ENCODE results near the gene SCYL3. TPM values are rescaled to one million over a fixed set of nuclear protein-coding genes. Genes with fewer than 3 reads are reported as not detected.
A peak's percentile ranks its signal among the peaks of the same experiment; 100 is the strongest.

SCYL3 gene
- total RNA-seq, 5 donors from 2014 or later (not counting 1 experiment from before 2014, with no cell fraction given), result 10.5 to 20.8 (median 18.2) TPM

GRCh38 chr1:169902751-169903150 is 9.1 kb upstream of the SCYL3 start:
- H3K4me3 Mint-ChIP-seq, result peak overlapping the region; percentile 2 to 57 (median 25)
- peak overlapping the region; percentile 56 to 83 for H3K27ac Mint-ChIP-seq
- peaks cover 3 to 4% of the 10 kb centered on the region in 2 experiments for H3K4me1 ChIP-seq (ENCODE audit: control insufficient read depth in 1 of 2, extremely low read depth in 1 of 2, insufficient read depth in 2 of 2, low read length in 2 of 2)
- peaks cover 0 to 2% (median 0%) of the 10 kb centered on the region in 3 donors for H3K9me3 Mint-ChIP-seq
- peak in 1 of 35 experiments; percentile 15 for DNase-seq
- WGBS (ENCODE audit: insufficient coverage), result 64% methylated on average over 1 of the region's 5 CpGs
- peaks cover 18 to 20% (median 20%) of the 10 kb centered on the region in 3 donors for H3K4me1 Mint-ChIP-seq
- ChIA-PET CTCF (interaction anchor here in 1 of 2 donors (0.8 to 1.3 kb wide), 2 partner anchors 26 to 30 kb away, joined by 3 read pairs; no protein-coding TSS in a partner anchor), POLR2A (interaction anchor here (0.5 to 1.4 kb wide), 3 partner anchors 8 to 10 kb away, joined by 3 to 8 read pairs (median 3); no protein-coding TSS in a partner anchor)
- H3K4me3 ChIP-seq (ENCODE audit: control insufficient read depth in 1 of 2, extremely low read depth in 1 of 2, low read length in 1 of 2), result no peak overlapping the region
- no peak overlapping the region for H3K27ac ChIP-seq (ENCODE audit: low read length)
- H3K36me3 Mint-ChIP-seq, result no peaks in the 10 kb centered on the region
- peak in 3 of 4 experiments; percentile 55 to 61 (median 61) for ATAC-seq (replicated peaks in 1 of 4)
- H3K9me3 ChIP-seq, result no peaks in the 10 kb centered on the region
- peaks cover 3 to 5% of the 10 kb centered on the region in 2 donors for H3K27me3 Mint-ChIP-seq
- no peaks in the 10 kb centered on the region for H3K27me3 ChIP-seq (replicated peaks in 1 of 2; ENCODE audit: control insufficient read depth in 2 of 2, extremely low read depth in 1 of 2, insufficient read depth in 2 of 2, low read length in 1 of 2)
- H3K36me3 ChIP-seq (ENCODE audit: control insufficient read depth in 2 of 2, extremely low read depth in 1 of 2, insufficient read depth in 1 of 2, low read length in 1 of 2), result no peaks in the 10 kb centered on the region

DNA sequence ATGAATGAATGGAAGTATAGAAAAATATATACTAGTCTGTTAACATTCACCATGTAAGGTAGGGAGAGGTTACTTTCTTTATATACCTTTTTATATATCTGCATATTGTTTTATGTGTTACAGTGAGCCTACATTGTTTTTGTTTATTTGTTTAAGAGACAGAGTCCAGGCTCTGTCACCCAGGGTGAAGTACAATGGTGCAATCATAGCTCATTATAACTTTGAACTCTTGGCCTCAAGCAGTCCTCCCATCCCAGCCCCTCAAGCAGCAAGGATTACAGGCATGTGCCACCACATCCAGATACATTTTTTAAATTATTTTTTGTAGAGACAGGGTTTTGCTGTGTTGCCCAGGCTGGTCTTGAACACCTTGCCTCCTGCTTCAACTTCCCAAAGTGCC is 7.4 kb upstream of the SCYL3 start:
- H3K9me3 ChIP-seq, result no peaks in the 10 kb centered on the region
- H3K4me3 ChIP-seq (ENCODE audit: control insufficient read depth in 1 of 2, extremely low read depth in 1 of 2, low read length in 1 of 2), result no peak overlapping the region
- H3K9me3 Mint-ChIP-seq, result peaks cover 0 to 2% (median 0%) of the 10 kb centered on the region in 3 donors
- H3K27me3 Mint-ChIP-seq, result peaks cover 3 to 10% of the 10 kb centered on the region in 2 donors
- H3K36me3 Mint-ChIP-seq, result no peaks in the 10 kb centered on the region
- no peak overlapping the region for H3K4me3 Mint-ChIP-seq
- POLR2A ChIA-PET, result no interaction called here
- H3K36me3 ChIP-seq (ENCODE audit: control insufficient read depth in 2 of 2, extremely low read depth in 1 of 2, insufficient read depth in 1 of 2, low read length in 1 of 2), result no peaks in the 10 kb centered on the region
- no peak overlapping the region for H3K27ac Mint-ChIP-seq
- peaks cover 3 to 4% of the 10 kb centered on the region in 2 experiments for H3K4me1 ChIP-seq (ENCODE audit: control insufficient read depth in 1 of 2, extremely low read depth in 1 of 2, insufficient read depth in 2 of 2, low read length in 2 of 2)
- no peak overlapping the region for H3K27ac ChIP-seq (ENCODE audit: low read length)
- CTCF ChIA-PET, result no interaction called here
- ATAC-seq (replicated peaks in 1 of 4), result no peak
- peaks cover 18 to 20% (median 19%) of the 10 kb centered on the region in 3 donors for H3K4me1 Mint-ChIP-seq
- DNase-seq, result no peak
- H3K27me3 ChIP-seq (replicated peaks in 1 of 2; ENCODE audit: control insufficient read depth in 2 of 2, extremely low read depth in 1 of 2, insufficient read depth in 2 of 2, low read length in 1 of 2), result no peaks in the 10 kb centered on the region

DNA sequence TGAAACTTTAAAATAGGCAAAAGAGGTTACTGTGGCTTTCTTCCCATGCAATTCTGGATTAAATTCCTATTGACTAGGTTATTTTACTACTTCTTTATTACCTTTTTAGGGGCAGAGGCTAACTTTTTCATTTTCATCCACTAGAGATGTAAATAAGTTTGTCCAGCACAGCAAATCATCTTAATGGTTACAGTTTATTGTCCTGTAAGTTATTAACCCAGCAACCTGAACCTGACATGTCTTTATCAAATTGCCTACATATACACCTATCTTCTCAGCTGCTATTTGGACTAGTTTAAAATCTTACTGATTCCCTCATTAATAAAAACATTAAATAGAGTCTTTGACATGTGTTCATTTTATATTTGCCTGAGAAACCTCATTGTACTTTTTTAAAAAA is 6.9 kb upstream of the SCYL3 start:
- H3K27me3 ChIP-seq (replicated peaks in 1 of 2; ENCODE audit: control insufficient read depth in 2 of 2, extremely low read depth in 1 of 2, insufficient read depth in 2 of 2, low read length in 1 of 2), result no peaks in the 10 kb centered on the region
- no peaks in the 10 kb centered on the region for H3K9me3 ChIP-seq
- no peak overlapping the region for H3K4me3 Mint-ChIP-seq
- peaks cover 18 to 20% (median 19%) of the 10 kb centered on the region in 3 donors for H3K4me1 Mint-ChIP-seq
- peaks cover 0 to 2% (median 0%) of the 10 kb centered on the region in 3 donors for H3K9me3 Mint-ChIP-seq
- H3K27ac ChIP-seq (ENCODE audit: low read length), result no peak overlapping the region
- DNase-seq (no peak), ATAC-seq (replicated peaks in 1 of 4) (no peak)
- peaks cover 3 to 4% of the 10 kb centered on the region in 2 experiments for H3K4me1 ChIP-seq (ENCODE audit: control insufficient read depth in 1 of 2, extremely low read depth in 1 of 2, insufficient read depth in 2 of 2, low read length in 2 of 2)
- no peak overlapping the region for H3K27ac Mint-ChIP-seq
- H3K36me3 Mint-ChIP-seq, result no peaks in the 10 kb centered on the region
- ChIA-PET POLR2A (no interaction called here), CTCF (no interaction called here)
- no peak overlapping the region for H3K4me3 ChIP-seq (ENCODE audit: control insufficient read depth in 1 of 2, extremely low read depth in 1 of 2, low read length in 1 of 2)
- H3K36me3 ChIP-seq (ENCODE audit: control insufficient read depth in 2 of 2, extremely low read depth in 1 of 2, insufficient read depth in 1 of 2, low read length in 1 of 2), result no peaks in the 10 kb centered on the region
- peaks cover 3 to 10% of the 10 kb centered on the region in 2 donors for H3K27me3 Mint-ChIP-seq

DNA sequence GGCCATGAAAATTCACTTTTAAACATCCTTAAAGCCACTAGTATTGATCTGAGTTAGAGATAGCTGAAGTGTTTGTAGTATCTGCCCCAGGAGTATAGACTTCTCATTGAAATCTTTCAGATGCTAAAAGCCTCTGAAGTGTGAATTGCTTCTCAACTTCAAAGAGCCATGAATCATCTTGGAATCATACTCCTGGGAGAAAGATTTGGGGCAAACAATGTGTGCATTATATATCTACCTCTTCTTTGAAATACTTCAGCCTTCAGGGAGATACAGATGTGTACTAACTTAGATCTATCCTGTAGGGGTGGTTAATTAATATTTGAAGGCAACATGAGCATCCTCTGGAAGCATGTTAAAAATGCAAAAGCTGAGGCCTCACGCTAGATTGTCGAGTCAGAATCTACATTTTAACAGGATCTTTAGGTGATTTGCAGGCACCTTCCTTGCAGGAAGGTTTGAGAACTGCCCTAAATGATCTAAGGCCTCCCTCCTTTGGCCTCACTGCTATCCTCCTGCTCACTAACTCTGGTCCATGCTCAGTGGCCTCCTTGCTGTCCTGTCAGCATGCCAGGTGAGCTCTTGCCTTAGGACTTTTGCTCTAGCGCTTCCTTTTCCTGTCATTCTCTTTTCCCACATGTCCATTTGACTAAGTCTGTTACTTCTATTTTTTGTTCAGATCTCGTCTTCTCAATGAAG is 6.0 kb upstream of the SCYL3 start:
- Histone ChIP-seq H3K4me3 (ENCODE audit: control insufficient read depth in 1 of 2, extremely low read depth in 1 of 2, low read length in 1 of 2) (no peak overlapping the region), H3K4me1 (ENCODE audit: control insufficient read depth in 1 of 2, extremely low read depth in 1 of 2, insufficient read depth in 2 of 2, low read length in 2 of 2) (peaks cover 3 to 4% of the 10 kb centered on the region in 2 experiments), H3K27ac (ENCODE audit: low read length) (no peak overlapping the region), H3K9me3 (no peaks in the 10 kb centered on the region), H3K27me3 (replicated peaks in 1 of 2; ENCODE audit: control insufficient read depth in 2 of 2, extremely low read depth in 1 of 2, insufficient read depth in 2 of 2, low read length in 1 of 2) (no peaks in the 10 kb centered on the region), H3K36me3 (ENCODE audit: control insufficient read depth in 2 of 2, extremely low read depth in 1 of 2, insufficient read depth in 1 of 2, low read length in 1 of 2) (no peaks in the 10 kb centered on the region)
- no peak for DNase-seq
- WGBS (ENCODE audit: insufficient coverage), result 72% methylated on average over 4 of the region's 4 CpGs
- ChIA-PET POLR2A (no interaction called here), CTCF (no interaction called here)
- no peak overlapping the region for H3K4me3 Mint-ChIP-seq
- H3K9me3 Mint-ChIP-seq, result no peaks in the 10 kb centered on the region
- no peak overlapping the region for H3K27ac Mint-ChIP-seq
- no peak for ATAC-seq (replicated peaks in 1 of 4)
- H3K36me3 Mint-ChIP-seq, result no peaks in the 10 kb centered on the region
- H3K4me1 Mint-ChIP-seq, result peaks cover 20 to 22% (median 21%) of the 10 kb centered on the region in 3 donors
- H3K27me3 Mint-ChIP-seq, result peaks cover 3 to 10% of the 10 kb centered on the region in 2 donors

DNA sequence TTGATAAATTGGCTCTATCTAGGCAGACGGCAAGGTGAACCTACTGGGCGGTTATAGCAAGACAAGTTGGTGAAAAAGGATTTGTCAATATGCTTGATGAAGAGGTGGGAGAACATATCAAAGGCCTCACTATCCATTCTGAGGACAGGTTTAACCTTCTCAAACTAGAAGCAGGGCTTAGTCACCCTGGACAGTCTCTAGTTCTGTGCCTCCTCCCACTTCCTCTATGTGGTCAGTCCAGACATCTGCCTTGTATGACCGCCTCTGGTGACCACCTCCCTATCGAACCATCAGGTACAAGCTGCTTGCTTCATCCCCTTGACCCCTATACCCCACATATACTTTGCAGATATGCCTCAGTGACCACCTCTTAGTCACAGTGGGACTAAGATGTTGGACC is 2.3 kb upstream of the SCYL3 start:
- peak in 1 of 35 experiments; percentile 9 for DNase-seq
- ATAC-seq (replicated peaks in 1 of 4), result no peak
- Histone ChIP-seq H3K27me3 (replicated peaks in 1 of 2; ENCODE audit: control insufficient read depth in 2 of 2, extremely low read depth in 1 of 2, insufficient read depth in 2 of 2, low read length in 1 of 2) (no peaks in the 10 kb centered on the region), H3K4me3 (ENCODE audit: control insufficient read depth in 1 of 2, extremely low read depth in 1 of 2, low read length in 1 of 2) (no peak overlapping the region), H3K36me3 (ENCODE audit: control insufficient read depth in 2 of 2, extremely low read depth in 1 of 2, insufficient read depth in 1 of 2, low read length in 1 of 2) (no peaks in the 10 kb centered on the region), H3K9me3 (no peaks in the 10 kb centered on the region), H3K4me1 (ENCODE audit: control insufficient read depth in 1 of 2, extremely low read depth in 1 of 2, insufficient read depth in 2 of 2, low read length in 2 of 2) (peaks cover 19 to 20% of the 10 kb centered on the region in 2 experiments), H3K27ac (ENCODE audit: low read length) (no peak overlapping the region)
- H3K4me1 Mint-ChIP-seq, result peaks cover 26 to 28% (median 27%) of the 10 kb centered on the region in 3 donors
- H3K4me3 Mint-ChIP-seq, result no peak overlapping the region
- no peaks in the 10 kb centered on the region for H3K9me3 Mint-ChIP-seq
- CTCF ChIA-PET, result interaction anchor here in 1 of 2 donors (0.5 kb wide), 1 partner anchor 101 kb away, joined by 4 read pairs; no protein-coding TSS in a partner anchor
- no peak overlapping the region for H3K27ac Mint-ChIP-seq
- POLR2A ChIA-PET, result no interaction called here
- H3K27me3 Mint-ChIP-seq, result peaks cover 0 to 10% of the 10 kb centered on the region in 2 donors
- no peaks in the 10 kb centered on the region for H3K36me3 Mint-ChIP-seq
- 100% methylated on average over 1 of the region's 4 CpGs for WGBS (ENCODE audit: insufficient coverage)

DNA sequence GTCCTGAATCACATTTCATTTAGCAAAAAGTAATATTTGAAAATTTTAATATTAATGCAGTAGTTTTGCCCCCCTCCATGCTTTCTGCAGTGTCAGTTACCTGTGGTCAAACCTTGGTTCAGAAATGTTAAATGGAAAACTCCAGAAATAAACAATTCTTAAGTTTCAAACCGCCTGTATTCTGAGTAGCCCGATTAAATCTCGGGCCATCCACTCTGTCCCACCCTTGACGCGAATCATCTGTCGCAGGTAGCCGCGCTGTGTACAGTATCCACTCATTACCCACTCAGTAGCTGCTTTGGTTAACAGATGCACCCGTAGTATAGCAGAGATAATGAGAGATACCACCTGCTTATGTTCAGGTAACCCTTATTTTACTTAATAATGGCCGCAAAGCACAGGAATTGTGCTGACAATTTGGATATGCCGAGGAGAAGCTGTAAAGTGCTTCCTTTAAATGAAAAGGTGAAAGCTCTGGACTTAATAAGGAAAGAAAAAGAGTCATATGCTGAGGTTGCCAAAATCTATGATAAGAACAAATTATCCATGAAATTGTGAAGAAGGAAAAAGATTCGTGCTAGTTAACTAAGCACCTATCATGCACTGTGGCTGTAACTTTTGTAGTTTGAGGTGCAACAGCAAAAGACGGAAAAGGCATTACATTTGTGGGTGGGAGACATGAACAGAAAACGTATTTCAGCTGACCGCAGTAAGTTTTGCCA is 889 bp upstream of the SCYL3 start:
- DNase-seq (peak in 2 of 35 experiments; percentile 8 to 9), ATAC-seq (replicated peaks in 1 of 4) (no peak)
- H3K27ac ChIP-seq (ENCODE audit: low read length), result peak overlapping the region; percentile 98
- peak overlapping the region; percentile 87 to 90 (median 89) for H3K4me3 Mint-ChIP-seq
- ChIA-PET CTCF (interaction anchor here in 1 of 2 donors (1.0 to 1.7 kb wide), 3 partner anchors 180 to 1419 kb away, joined by 3 to 13 read pairs (median 4); partner anchors contain the start of genes FMO4 and KIFAP3), POLR2A (interaction anchor here (0.6 to 2.8 kb wide), 5 partner anchors 8 to 527 kb away, joined by 3 to 11 read pairs (median 4); partner anchors contain the start of genes BLZF1 (in 1 of the 2), KIFAP3 (in 1 of the 2) and NME7 (in 1 of the 2))
- peaks cover 23 to 27% of the 10 kb centered on the region in 2 experiments for H3K4me1 ChIP-seq (ENCODE audit: control insufficient read depth in 1 of 2, extremely low read depth in 1 of 2, insufficient read depth in 2 of 2, low read length in 2 of 2)
- WGBS (ENCODE audit: insufficient coverage), result 44% methylated on average over 12 of the region's 15 CpGs
- peak overlapping the region; percentile 61 to 95 for H3K4me3 ChIP-seq (ENCODE audit: control insufficient read depth in 1 of 2, extremely low read depth in 1 of 2, low read length in 1 of 2)
- no peaks in the 10 kb centered on the region for H3K9me3 Mint-ChIP-seq
- H3K9me3 ChIP-seq, result no peaks in the 10 kb centered on the region
- H3K4me1 Mint-ChIP-seq, result peaks cover 38 to 41% (median 40%) of the 10 kb centered on the region in 3 donors
- H3K36me3 Mint-ChIP-seq, result no peaks in the 10 kb centered on the region
- H3K27me3 Mint-ChIP-seq, result peaks cover 0 to 10% of the 10 kb centered on the region in 2 donors
- peak overlapping the region; percentile 99 to 100 for H3K27ac Mint-ChIP-seq
- no peaks in the 10 kb centered on the region for H3K27me3 ChIP-seq (replicated peaks in 1 of 2; ENCODE audit: control insufficient read depth in 2 of 2, extremely low read depth in 1 of 2, insufficient read depth in 2 of 2, low read length in 1 of 2)
- no peaks in the 10 kb centered on the region for H3K36me3 ChIP-seq (ENCODE audit: control insufficient read depth in 2 of 2, extremely low read depth in 1 of 2, insufficient read depth in 1 of 2, low read length in 1 of 2)

Data from T-cell (primary cell).